T-helper 22 cell (primary cell): ENCODE measurements around the gene CRADD.
"Not testable (repeated sequence)": the region's sequence is repeated elsewhere in the genome, so short reads cannot be mapped to it uniquely, and the experiment has no call there.

Source experiments
- DNase-seq: peaks from one replicate; pipeline ENCODE4 v3.0.0-alpha.2; 2020; ENCODE audit warnings: low read depth

Gene CRADD

DNA sequence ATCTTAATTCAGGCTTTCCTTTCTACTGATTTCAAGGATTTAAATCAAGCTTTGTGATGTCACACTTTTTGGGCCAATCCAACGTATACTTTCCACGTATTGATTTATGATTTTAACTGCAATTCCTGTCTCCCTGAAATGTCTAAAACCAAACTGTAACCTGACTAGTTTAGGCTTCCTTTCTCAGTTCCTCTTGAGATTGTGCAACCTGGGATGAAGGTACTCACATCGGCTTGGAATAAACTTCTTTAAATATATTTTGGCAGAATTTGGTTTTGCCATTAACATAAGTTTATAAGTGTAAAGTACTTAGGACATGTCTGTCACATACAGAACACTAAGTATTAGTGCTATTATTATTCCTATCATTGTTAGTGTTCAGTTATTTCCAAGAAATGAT lies 224.6 kb downstream of the CRADD start:
- no peak for DNase-seq

GRCh38 chr12:93902192-93902591 lies 225.0 kb downstream of the CRADD start:
- no peak for DNase-seq

GRCh38 chr12:93902736-93903562 lies 225.8 kb downstream of the CRADD start:
- no peak for DNase-seq

DNA sequence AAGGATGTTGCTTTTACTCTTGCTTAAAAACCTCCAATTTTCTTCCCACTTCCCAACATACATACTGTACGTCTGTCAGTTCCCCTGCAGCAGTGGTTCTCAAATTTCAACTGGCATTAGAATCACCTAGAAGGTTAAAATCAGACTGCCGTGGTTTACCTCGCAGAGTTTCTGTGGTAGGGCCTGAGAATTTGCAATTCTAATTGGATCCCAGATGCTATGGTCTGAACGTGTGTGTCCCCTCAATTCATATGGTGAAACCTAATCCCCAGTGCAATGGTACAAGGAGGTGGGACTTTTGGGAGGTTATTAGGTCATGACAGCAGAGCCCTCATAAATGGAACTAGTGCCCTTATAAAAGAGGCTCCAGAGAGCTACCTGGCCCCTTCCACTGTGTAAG lies 226.9 kb downstream of the CRADD start:
- no peak for DNase-seq

DNA sequence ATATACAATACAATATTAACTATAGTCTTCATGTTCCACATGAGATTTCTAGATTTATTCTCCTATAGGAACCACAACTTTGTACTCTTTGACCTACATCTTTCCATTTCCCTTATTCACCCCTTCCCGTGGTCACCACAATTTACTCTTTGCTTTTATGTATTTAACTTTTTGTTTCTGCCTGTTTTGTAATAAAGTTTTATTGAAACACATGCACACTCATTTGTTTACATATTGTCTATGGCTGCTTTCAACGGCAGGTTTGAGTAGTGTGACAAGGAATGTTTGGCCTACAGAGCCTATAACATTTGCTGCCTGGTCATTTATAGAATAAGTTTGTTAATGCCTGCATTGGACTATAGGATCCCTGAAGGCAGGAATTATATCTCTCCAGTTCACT lies 231.1 kb downstream of the CRADD start:
- no peak for DNase-seq

GRCh38 chr12:93908846-93909567 lies 231.8 kb downstream of the CRADD start:
- no peak for DNase-seq

- no peak for DNase-seq
Observed at GRCh38 chr12:93911396-93911795, 234.2 kb downstream of the CRADD start.

- no peak for DNase-seq
Observed at GRCh38 chr12:93912086-93912733, 235.0 kb downstream of the CRADD start.

DNA sequence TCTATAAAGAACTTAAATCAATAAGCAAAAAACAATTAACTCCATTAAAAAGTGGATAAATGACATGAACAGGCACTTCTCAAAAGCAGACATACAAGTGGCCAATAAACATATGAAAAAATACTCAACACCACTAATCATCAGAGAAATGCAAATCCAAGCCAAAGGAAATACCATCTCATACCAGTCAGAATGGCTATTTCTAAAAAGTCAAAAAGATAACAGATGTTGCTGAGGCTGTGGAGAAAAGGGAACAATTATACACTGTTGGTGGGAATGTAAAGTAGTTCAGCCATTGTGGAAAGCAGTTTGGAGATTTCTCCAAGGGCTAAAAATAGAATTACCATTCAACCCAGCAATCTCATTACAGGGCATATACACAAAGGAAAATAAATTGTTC lies 236.7 kb downstream of the CRADD start:
- DNase-seq = no peak

DNA sequence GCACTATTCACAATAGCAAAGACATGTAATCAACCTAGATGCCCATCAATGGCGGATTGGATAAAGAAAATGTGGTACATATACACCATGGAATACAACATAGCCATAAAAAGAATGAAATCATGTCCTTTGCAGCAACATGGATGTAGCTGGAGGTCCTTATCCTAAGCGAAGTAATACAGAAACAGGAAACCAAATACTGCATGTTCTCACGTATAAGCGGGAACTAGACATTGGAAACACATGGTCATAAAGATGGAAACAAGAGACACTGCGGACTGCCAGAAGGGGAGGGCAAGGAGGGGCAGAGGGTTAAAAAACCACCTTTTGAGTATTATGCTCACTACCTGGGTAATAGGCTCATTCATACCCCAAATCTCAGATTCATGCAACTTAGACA lies 237.1 kb downstream of the CRADD start:
- DNase-seq = no peak

DNA sequence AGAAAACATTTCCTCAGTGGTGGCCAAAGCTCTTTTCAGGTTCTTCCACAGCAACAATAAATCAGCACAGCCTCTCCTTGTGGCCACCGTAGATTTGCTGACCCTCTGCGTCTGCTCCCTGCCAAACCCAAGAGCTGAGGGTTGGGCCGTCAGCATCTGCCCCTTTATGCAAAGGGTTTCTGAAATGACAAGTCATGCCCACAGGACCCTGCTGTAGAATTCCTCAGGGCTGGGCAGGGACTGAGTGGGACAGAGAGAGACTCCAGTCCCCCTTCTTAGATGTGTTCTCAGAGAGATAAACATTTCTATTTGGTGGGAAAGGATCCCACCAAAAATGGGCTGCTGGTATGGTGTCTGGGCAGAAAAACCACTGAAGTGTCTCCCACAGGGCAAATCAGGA lies 238.2 kb downstream of the CRADD start:
- no peak for DNase-seq

DNA sequence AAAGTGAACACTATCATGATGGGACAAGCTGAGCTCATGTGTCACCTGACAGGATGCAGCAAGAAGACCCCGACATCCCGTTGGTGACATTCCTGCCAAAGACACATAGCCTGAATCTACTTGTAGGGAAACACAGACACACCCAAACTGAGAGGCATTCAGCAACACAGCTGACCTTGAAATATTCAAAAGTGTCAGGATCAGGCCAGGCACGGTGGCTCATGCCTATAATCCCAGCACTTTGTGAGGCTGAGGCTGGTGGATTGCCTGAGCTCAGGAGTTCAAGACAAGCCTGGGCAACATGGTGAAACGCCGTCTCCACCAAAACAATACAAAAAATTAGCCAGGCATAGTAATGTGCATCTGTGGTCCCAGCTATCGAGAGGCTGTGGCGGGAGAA lies 239.2 kb downstream of the CRADD start:
- DNase-seq = no peak

GRCh38 chr12:93918262-93918661 lies 241.1 kb downstream of the CRADD start:
- no peak for DNase-seq

DNA sequence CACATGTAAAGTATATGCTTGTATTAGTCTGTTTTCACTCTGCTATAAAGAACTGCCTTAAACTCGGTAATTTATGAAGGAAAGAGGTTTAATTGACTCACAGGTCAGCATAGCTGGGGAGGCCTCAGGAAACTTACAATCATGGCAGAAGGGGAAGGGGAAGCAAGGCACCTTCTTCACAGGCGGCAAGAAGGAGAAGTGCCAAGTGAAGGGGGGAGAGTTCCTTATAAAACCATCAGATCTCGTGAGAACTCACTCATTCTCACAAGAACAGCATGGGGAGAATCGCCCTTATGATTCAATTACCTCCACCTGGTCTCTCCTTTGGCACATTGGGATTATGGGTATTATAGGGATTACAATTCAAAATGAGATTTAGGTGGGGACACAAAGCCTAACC lies 241.7 kb downstream of the CRADD start:
- no peak for DNase-seq

DNA sequence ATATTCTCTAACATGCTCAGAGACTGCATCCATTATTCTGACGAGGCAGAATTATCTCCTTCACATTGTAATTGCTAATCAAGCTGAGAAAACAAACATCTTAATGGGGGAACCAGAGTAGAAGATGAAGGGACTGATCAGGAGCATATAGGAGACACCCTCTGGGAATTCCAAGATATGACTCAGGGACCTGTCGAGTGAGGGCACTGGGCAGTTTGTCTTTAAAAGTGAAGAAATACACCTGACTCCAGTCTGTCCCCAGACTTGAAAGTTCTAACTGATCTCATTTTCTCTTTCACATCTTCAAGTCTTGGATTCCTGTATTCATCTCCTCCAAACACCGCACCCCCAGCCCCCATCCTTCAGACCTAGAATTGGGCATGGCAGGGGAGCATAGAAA lies 244.3 kb downstream of the CRADD start:
- no peak for DNase-seq

DNA sequence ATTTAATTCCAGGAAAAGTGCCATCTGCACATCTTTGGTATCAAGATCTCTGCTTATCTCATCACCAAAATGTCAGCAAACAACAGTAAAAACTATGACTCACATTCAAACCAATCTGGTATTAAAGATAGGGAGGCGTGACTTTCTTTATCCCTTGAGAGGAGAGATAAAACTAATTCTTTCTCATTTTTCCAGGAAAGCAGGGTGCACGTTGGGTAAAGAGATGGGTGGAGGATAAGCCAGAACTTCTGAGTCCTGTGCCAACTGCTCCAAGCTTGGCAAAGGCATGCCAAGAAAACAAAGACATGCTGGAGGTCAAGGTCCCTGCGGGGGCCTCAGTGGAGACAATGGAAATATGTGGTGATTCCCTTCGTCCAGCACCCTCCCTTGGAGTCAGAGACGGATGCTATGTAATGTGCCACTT lies 245.4 kb downstream of the CRADD start:
- DNase-seq = no peak

GRCh38 chr12:93924367-93924766 lies 247.2 kb downstream of the CRADD start:
- DNase-seq = no peak

- no peak for DNase-seq
Observed at GRCh38 chr12:93925585-93926205, 248.5 kb downstream of the CRADD start.

DNA sequence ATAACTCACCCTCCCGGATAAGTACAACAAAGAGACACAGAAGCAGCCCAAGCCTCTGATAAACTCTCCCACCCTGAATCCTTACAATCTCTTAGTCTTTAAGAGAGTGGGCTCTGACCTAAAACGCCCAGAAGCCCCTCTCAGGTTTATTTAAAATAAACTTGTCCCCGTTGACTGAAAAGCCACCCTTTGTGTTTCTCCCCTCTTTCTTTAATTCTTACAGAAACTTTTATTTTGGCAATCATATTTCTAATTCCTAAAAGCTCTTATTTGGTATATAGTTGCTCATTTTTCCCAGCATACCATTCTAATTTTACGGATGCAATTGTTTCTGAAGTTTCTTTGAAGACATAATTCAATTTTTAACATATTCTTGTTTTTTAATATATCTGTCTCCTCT lies 249.1 kb downstream of the CRADD start:
- no peak for DNase-seq

DNA sequence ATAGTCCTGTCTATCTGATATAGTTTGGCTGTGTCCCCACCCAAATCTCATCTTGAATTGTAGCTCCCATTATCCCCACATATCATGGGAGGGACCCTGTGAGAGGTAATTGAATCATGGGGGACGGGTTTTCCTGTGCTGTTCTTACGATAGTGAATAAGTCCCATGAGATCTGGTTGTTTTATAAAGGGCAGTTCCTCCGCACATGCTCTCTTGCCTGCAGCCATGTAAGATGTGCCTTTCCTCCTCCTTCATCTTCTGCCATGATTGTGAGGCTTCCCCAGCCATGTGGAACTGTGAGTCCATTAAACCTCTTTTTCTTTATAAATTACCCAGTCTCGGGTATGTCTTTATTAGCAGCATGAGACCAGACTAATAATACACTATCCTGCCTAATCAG lies 251.9 kb downstream of the CRADD start:
- not testable (repeated sequence) for DNase-seq

DNA sequence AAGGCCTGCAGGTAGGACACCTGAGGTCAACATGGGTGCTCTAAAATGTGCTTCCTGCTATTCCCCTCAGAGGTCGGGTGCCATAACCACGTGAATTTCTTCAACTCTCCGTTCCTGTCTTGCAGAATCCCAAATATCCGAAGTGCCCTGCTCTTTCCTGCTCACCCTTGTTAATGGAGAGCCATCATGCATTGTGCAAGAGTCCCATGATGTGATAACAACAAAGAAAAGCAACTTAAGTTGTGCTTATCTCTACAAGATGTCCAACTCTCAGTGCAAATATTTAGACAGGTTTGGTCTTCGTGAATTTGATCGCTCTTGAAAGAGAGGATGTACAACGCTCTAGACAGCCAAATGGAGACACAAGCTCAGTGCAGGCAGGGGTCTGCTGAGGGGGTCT lies 260.6 kb downstream of the CRADD start:
- DNase-seq = no peak

DNA sequence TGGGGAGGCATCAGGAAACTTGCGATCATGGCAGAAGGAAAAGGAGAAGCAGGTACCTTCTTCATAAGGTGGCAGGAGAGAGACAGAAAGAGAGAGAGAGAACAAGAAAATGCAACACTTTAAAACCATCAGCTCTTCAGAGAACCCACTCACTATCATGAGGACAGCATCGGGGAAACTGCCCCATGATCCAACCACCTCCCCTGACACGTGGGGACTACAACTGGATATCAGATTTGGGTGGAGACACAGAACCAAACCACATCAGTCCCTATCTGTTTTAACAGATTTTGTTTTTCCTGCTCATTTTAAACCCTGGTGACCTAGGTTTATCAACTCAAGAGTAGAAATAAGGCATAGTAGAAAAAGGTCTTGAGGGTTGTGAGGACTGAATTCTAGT lies 261.1 kb downstream of the CRADD start:
- DNase-seq = no peak

GRCh38 chr12:93938931-93939330 lies 261.8 kb downstream of the CRADD start:
- no peak for DNase-seq
